GM10248 (cell line): ENCODE data around the gene EEF1AKMT3.

Experiments used
- CTCF ChIA-PET: fragments of 300-600 bp; sonication (Branson Sonifier 250); formaldehyde crosslinking; extraction: SDS; loops from one replicate; lab custom pipeline; 2021; ENCODE audit warnings: antibody characterized with exemption; lab: Yijun Ruan, JAX
- POLR2A ChIA-PET: fragments of 350-650 bp; sonication (Branson Sonifier 250); formaldehyde crosslinking; extraction: SDS; loops from one replicate; lab custom pipeline; 2020; ENCODE audit warnings: antibody characterized with exemption; lab: Yijun Ruan, JAX
- DNase-seq: peaks from one replicate; pipeline ENCODE4 v3.0.0; 2012; ENCODE audit errors: extremely low spot score
- TF ChIP-seq, protein P1 (sequence below): IDR thresholded peaks from 2 replicates; pipeline ENCODE4 v1.5.1; 2012; ENCODE audit warnings: mild to moderate bottlenecking, low read depth; ENCODE audit errors: extremely low read depth, missing control alignments, control extremely low read depth

The EEF1AKMT3 gene

DNA sequence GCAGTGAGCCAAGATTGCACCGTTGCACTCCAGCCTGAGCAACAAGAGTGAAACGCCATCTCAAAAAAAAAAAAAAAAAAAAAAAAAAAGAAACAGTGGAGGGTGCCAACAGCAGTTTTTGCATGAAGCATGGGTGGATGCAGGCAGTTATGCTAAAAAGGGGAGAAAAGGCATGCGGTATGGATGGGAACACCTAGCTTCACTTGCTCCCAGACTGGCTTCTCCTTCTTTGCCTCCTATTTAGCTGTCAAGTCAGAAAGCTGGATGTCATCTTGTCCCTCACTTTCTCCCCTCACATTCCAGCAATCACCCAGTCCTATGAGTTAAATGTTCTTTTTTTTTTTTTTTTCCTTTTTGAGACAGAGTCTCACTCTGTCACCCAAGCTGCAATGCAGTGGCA is 2.6 kb downstream of the EEF1AKMT3 start:
- no peak for DNase-seq
- ChIA-PET POLR2A (no interaction called here), CTCF (interaction anchor here (0.8 to 4.1 kb wide), 5 partner anchors 8 to 22 kb away, joined by 3 to 39 read pairs (median 3); partner anchors contain the start of gene TSFM)
- TF ChIP-seq, protein P1, sequence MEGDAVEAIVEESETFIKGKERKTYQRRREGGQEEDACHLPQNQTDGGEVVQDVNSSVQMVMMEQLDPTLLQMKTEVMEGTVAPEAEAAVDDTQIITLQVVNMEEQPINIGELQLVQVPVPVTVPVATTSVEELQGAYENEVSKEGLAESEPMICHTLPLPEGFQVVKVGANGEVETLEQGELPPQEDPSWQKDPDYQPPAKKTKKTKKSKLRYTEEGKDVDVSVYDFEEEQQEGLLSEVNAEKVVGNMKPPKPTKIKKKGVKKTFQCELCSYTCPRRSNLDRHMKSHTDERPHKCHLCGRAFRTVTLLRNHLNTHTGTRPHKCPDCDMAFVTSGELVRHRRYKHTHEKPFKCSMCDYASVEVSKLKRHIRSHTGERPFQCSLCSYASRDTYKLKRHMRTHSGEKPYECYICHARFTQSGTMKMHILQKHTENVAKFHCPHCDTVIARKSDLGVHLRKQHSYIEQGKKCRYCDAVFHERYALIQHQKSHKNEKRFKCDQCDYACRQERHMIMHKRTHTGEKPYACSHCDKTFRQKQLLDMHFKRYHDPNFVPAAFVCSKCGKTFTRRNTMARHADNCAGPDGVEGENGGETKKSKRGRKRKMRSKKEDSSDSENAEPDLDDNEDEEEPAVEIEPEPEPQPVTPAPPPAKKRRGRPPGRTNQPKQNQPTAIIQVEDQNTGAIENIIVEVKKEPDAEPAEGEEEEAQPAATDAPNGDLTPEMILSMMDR = no peak

- POLR2A ChIA-PET = no interaction called here
- CTCF ChIA-PET = interaction anchor here (0.8 to 4.1 kb wide), 5 partner anchors 7 to 22 kb away, joined by 3 to 39 read pairs (median 3); partner anchors contain the start of gene TSFM
- TF ChIP-seq, protein P1 = no peak
- no peak for DNase-seq
These were observed 3.3 kb downstream of the EEF1AKMT3 start for GRCh38 chr12:57775563-57776246.

GRCh38 chr12:57776247-57776587 is 3.8 kb downstream of the EEF1AKMT3 start:
- POLR2A ChIA-PET = no interaction called here
- no peak for DNase-seq
- CTCF ChIA-PET = interaction anchor here (1.1 to 3.4 kb wide), 2 partner anchors 17 to 20 kb away, joined by 3 to 19 read pairs; no protein-coding TSS in a partner anchor
- TF ChIP-seq, protein P1 = no peak

- CTCF ChIA-PET = interaction anchor here (0.7 to 1.3 kb wide), 2 partner anchors 18 to 20 kb away, joined by 3 read pairs; no protein-coding TSS in a partner anchor
These were observed 5.0 kb downstream of the EEF1AKMT3 start for GRCh38 chr12:57777367-57777766.

GRCh38 chr12:57777911-57778310 is 5.5 kb downstream of the EEF1AKMT3 start:
- TF ChIP-seq, protein P1 = no peak
- POLR2A ChIA-PET = no interaction called here
- CTCF ChIA-PET = interaction anchor here (0.9 to 7.3 kb wide), 4 partner anchors 11 to 127 kb away, joined by 4 to 53 read pairs (median 8); no protein-coding TSS in a partner anchor
- DNase-seq = no peak

More at GRCh38 chr12:57777367-57777766, 5.0 kb downstream of the EEF1AKMT3 start:
- DNase-seq = no peak
- TF ChIP-seq, protein P1 = no peak
- POLR2A ChIA-PET = no interaction called here

DNA sequence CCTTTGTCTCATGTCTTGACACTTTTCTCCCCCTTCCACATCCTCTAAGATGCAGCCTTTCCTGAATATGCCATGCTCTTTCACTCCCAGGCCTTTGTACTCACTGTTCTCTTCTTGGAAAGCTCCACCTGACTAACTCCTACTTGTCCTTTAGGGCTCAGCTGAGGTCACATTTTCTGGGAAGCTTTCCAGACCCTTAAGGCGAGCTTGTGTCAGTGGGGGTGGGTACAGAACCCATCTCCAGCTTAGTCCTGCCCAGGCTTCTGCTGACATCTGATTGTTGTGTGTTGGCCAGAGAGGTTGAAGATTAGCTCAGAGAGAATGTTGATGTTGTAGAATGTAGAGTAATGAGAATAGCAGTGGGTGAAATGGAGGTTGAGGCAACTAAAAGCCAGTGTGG is 7.3 kb downstream of the EEF1AKMT3 start:
- CTCF ChIA-PET = interaction anchor here (1.1 to 11.8 kb wide), 7 partner anchors 15 to 126 kb away, joined by 3 to 85 read pairs (median 12); no protein-coding TSS in a partner anchor
- DNase-seq = no peak
- TF ChIP-seq, protein P1 = no peak
- POLR2A ChIA-PET = no interaction called here
